H9 (cell line): ENCODE measurements around the gene NTSR1. TPM values are rescaled to one million over a fixed set of nuclear protein-coding genes. Genes with fewer than 3 reads are reported as not detected.

Source experiments
- DNase-seq: peaks from one replicate; pipeline ENCODE4 v3.0.0-alpha.2; 2017
- H2AFZ ChIP-seq: one replicate; pipeline ENCODE4 v1.6.1; 2013; ENCODE audit warnings: mild to moderate bottlenecking, low read length, control low read depth, moderate library complexity
- H2AK5ac ChIP-seq: 2 replicates; pipeline ENCODE4 v1.6.1; 2013; ENCODE audit warnings: low read length, control low read depth, mixed read lengths; ENCODE audit not compliant: insufficient read length
- H2BK120ac ChIP-seq: one replicate; pipeline ENCODE4 v1.6.1; 2013; ENCODE audit warnings: low read depth, mild to moderate bottlenecking, low read length, control low read depth, inconsistent platforms; ENCODE audit not compliant: poor library complexity, severe bottlenecking
- H2BK12ac ChIP-seq: 2 replicates; pipeline ENCODE4 v1.6.1; 2013; ENCODE audit warnings: low read length, control low read depth, mixed read lengths, low read depth; ENCODE audit not compliant: insufficient read length
- H2BK15ac ChIP-seq: 2 replicates; pipeline ENCODE4 v1.6.1; 2013; ENCODE audit warnings: low read depth, low read length, control low read depth
- H2BK20ac ChIP-seq: one replicate; pipeline ENCODE4 v1.6.1; 2013; ENCODE audit warnings: low read depth, mild to moderate bottlenecking, low read length, control low read depth, inconsistent platforms; ENCODE audit not compliant: poor library complexity, severe bottlenecking
- H2BK5ac ChIP-seq: 2 replicates; pipeline ENCODE4 v1.6.1; 2013; ENCODE audit warnings: low read length, control low read depth, mixed read lengths; ENCODE audit not compliant: insufficient read length
- H3K14ac ChIP-seq: 2 replicates; pipeline ENCODE4 v1.6.1; 2013; ENCODE audit warnings: low read length, control low read depth; ENCODE audit not compliant: insufficient read depth
- H3K18ac ChIP-seq: 2 replicates; pipeline ENCODE4 v1.6.1; 2013; ENCODE audit warnings: low read depth, mild to moderate bottlenecking, mixed read lengths, low read length, control low read depth; ENCODE audit not compliant: insufficient read length
- H3K23ac ChIP-seq: 2 replicates; pipeline ENCODE4 v1.6.1; 2013; ENCODE audit warnings: low read length, control low read depth, mixed read lengths, low read depth; ENCODE audit not compliant: insufficient read length
- H3K23me2 ChIP-seq: 2 replicates; pipeline ENCODE4 v1.6.1; 2013; ENCODE audit warnings: low read depth, mild to moderate bottlenecking, mixed read lengths, low read length, control low read depth; ENCODE audit not compliant: insufficient read length, poor library complexity, severe bottlenecking
- H3K27ac ChIP-seq: 2 replicates; pipeline ENCODE4 v1.5.1; 2013; ENCODE audit warnings: low read length, control low read depth, mixed read lengths, low read depth; ENCODE audit not compliant: insufficient read length
- H3K27me3 ChIP-seq: 2 replicates; pipeline ENCODE4 v1.6.1; 2013; ENCODE audit warnings: low read length, control low read depth, inconsistent platforms; ENCODE audit not compliant: insufficient read depth
- H3K4ac ChIP-seq: 2 replicates; pipeline ENCODE4 v1.6.1; 2013; ENCODE audit warnings: low read depth, mild to moderate bottlenecking, control low read depth, inconsistent platforms, low read length, moderate library complexity
- H3K4me1 ChIP-seq: 2 replicates; pipeline ENCODE4 v1.6.1; 2013; ENCODE audit warnings: low read length, control low read depth, inconsistent platforms; ENCODE audit not compliant: insufficient read depth
- H3K4me2 ChIP-seq: 2 replicates; pipeline ENCODE4 v1.6.1; 2013; ENCODE audit warnings: low read length, control low read depth, mixed read lengths; ENCODE audit not compliant: insufficient read length, insufficient read depth
- H3K56ac ChIP-seq: 2 replicates; pipeline ENCODE4 v1.6.1; 2013; ENCODE audit warnings: low read depth, mild to moderate bottlenecking, mixed read lengths, low read length, control low read depth; ENCODE audit not compliant: insufficient read length
- H3K79me1 ChIP-seq: 2 replicates; pipeline ENCODE4 v1.6.1; 2013; ENCODE audit warnings: low read depth, mild to moderate bottlenecking, moderate library complexity, low read length, control low read depth, inconsistent platforms; ENCODE audit not compliant: insufficient read depth, poor library complexity, severe bottlenecking
- H3K79me2 ChIP-seq: 2 replicates; pipeline ENCODE4 v1.6.1; 2013; ENCODE audit warnings: low read length, control low read depth, inconsistent platforms; ENCODE audit not compliant: insufficient read depth
- H3K9ac ChIP-seq: 2 replicates; pipeline ENCODE4 v1.6.1; 2013; ENCODE audit warnings: low read length, control low read depth, mixed read lengths; ENCODE audit not compliant: insufficient read length; ENCODE audit errors: extremely low read depth
- H3K9me3 ChIP-seq: one replicate; pipeline ENCODE4 v1.6.1; 2013; ENCODE audit warnings: low read depth, low read length, inconsistent platforms; ENCODE audit not compliant: control insufficient read depth
- H3T11ph ChIP-seq: one replicate; pipeline ENCODE4 v1.6.1; 2013; ENCODE audit warnings: mild to moderate bottlenecking, low read length, control low read depth, inconsistent platforms
- H4K20me1 ChIP-seq: one replicate; pipeline ENCODE4 v1.6.1; 2013; ENCODE audit not compliant: control insufficient read depth, insufficient read length, insufficient read depth
- H4K5ac ChIP-seq: 2 replicates; pipeline ENCODE4 v1.6.1; 2013; ENCODE audit warnings: low read depth, mild to moderate bottlenecking, mixed read lengths, low read length, control low read depth; ENCODE audit not compliant: insufficient read length
- H4K8ac ChIP-seq: replicated peaks from 2 replicates; pipeline ENCODE4 v1.6.1; 2013; ENCODE audit warnings: low read length, control low read depth, mixed read lengths, low read depth; ENCODE audit not compliant: insufficient read length
- H4K91ac ChIP-seq: 2 replicates; pipeline ENCODE4 v1.6.1; 2013; ENCODE audit warnings: low read depth, mild to moderate bottlenecking, moderate library complexity, mixed read lengths, low read length, control low read depth; ENCODE audit not compliant: insufficient read length
- H3K27ac Mint-ChIP-seq, 3 experiments: 2 replicates in 2 of 3; 3 replicates in 1 of 3; pipeline ENCODE4 v1.8.0; 2020 to 2021; ENCODE audit warnings: mixed read lengths in 3 of 3, mild to moderate bottlenecking in 1 of 3, moderate library complexity in 1 of 3
- H3K27me3 Mint-ChIP-seq: 2 replicates; pipeline ENCODE4 v1.8.0; 2021; ENCODE audit warnings: low read depth, mild to moderate bottlenecking, moderate library complexity, mixed read lengths
- H3K36me3 Mint-ChIP-seq, 3 experiments: 2 replicates in 2 of 3; 3 replicates in 1 of 3; pipeline ENCODE4 v1.8.0; 2020 to 2021; ENCODE audit warnings: low read depth in 3 of 3, mixed read lengths in 3 of 3; ENCODE audit not compliant: insufficient read depth in 1 of 3
- H3K4me1 Mint-ChIP-seq, 2 experiments: 2 replicates each; pipeline ENCODE4 v1.8.0; 2020; ENCODE audit warnings: mixed read lengths in 2 of 2
- H3K4me3 Mint-ChIP-seq, 2 experiments: 2 replicates in 1 of 2; 3 replicates in 1 of 2; pipeline ENCODE4 v1.8.0; 2020 to 2021; ENCODE audit warnings: mild to moderate bottlenecking in 2 of 2, mixed read lengths in 2 of 2, moderate library complexity in 1 of 2
- H3K9me3 Mint-ChIP-seq, 2 experiments: 2 replicates in 1 of 2; 3 replicates in 1 of 2; pipeline ENCODE4 v1.8.0; 2020; ENCODE audit warnings: mild to moderate bottlenecking in 2 of 2, mixed read lengths in 2 of 2, moderate library complexity in 1 of 2
- WGBS: extraction: QIAGEN DNeasy Blood & Tissue Kit; methylation state at CpG from one replicate; pipeline ENCODE4 v1.1.7; 2013; ENCODE audit warnings: missing lambda C conversion rate, low lambda C conversion rate, mixed read lengths; ENCODE audit not compliant: insufficient read length; ENCODE audit errors: extremely low coverage; 5-methylcytosine and 5-hydroxymethylcytosine counted together
- total RNA-seq: library from RNA; stranded (reverse); gene quantifications from 2 replicates; pipeline ENCODE4 v1.2.1, GENCODE V29; 2021
- TF ChIP-seq, protein P1 (sequence below): fragments of 200-600 bp; sonication (generic); conservative IDR thresholded peaks from 3 replicates; pipeline ENCODE4 v1.8.0; 2021; ENCODE audit warnings: antibody characterized with exemption, mild to moderate bottlenecking

The NTSR1 gene
- total RNA-seq, 1 experiment from 2014 or later, result 0.11 TPM

- no peak for DNase-seq
- Histone ChIP-seq H2BK15ac (no peak overlapping the region), H3K27ac (no peak overlapping the region), H2BK120ac (no peak overlapping the region), H3K56ac (no peak overlapping the region), H3K79me1 (no peaks in the 10 kb centered on the region), H3K9ac (no peak overlapping the region), H3K23ac (no peak overlapping the region), H2BK20ac (no peak overlapping the region), H3K4me1 (no peaks in the 10 kb centered on the region), H4K8ac (no peak overlapping the region), H4K5ac (no peak overlapping the region), H2AK5ac (no peak overlapping the region), H3K4me2 (no peak overlapping the region), H3K9me3 (no peaks in the 10 kb centered on the region), H3T11ph (no peak overlapping the region), H2BK5ac (no peak overlapping the region), H3K23me2 (no peaks in the 10 kb centered on the region), H3K79me2 (no peaks in the 10 kb centered on the region), H2BK12ac (no peak overlapping the region), H3K14ac (no peak overlapping the region; the same call in 1 of the 2 replicates), H2AFZ (no peak overlapping the region), H4K20me1 (no peaks in the 10 kb centered on the region), H4K91ac (no peak overlapping the region), H3K4ac (no peak overlapping the region), H3K18ac (no peak overlapping the region), H3K27me3 (no peaks in the 10 kb centered on the region)
- Mint-ChIP-seq H3K36me3 (peaks cover 0 to 4% (median 2%) of the 10 kb centered on the region in 3 experiments; a peak in 1 of 7 replicates), H3K4me1 (no peaks in the 10 kb centered on the region), H3K4me3 (no peak overlapping the region), H3K27me3 (peaks cover 24% of the 10 kb centered on the region), H3K9me3 (peaks cover 4% of the 10 kb centered on the region in 2 experiments; a peak in 4 of 5 replicates), H3K27ac (no peak overlapping the region)
- no CpG with 5 or more reads among the region's 31 CpGs for WGBS
- TF ChIP-seq, protein P1, sequence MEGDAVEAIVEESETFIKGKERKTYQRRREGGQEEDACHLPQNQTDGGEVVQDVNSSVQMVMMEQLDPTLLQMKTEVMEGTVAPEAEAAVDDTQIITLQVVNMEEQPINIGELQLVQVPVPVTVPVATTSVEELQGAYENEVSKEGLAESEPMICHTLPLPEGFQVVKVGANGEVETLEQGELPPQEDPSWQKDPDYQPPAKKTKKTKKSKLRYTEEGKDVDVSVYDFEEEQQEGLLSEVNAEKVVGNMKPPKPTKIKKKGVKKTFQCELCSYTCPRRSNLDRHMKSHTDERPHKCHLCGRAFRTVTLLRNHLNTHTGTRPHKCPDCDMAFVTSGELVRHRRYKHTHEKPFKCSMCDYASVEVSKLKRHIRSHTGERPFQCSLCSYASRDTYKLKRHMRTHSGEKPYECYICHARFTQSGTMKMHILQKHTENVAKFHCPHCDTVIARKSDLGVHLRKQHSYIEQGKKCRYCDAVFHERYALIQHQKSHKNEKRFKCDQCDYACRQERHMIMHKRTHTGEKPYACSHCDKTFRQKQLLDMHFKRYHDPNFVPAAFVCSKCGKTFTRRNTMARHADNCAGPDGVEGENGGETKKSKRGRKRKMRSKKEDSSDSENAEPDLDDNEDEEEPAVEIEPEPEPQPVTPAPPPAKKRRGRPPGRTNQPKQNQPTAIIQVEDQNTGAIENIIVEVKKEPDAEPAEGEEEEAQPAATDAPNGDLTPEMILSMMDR, result no peak
Measured at GRCh38 chr20:62726716-62727583, 18.3 kb downstream of the NTSR1 start.
